Left cardiac atrium (tissue), 4 donors: ENCODE results near the gene VWA2. TPM values are rescaled to one million over a fixed set of nuclear protein-coding genes. Genes with fewer than 3 reads are reported as not detected.

Experiments used
- ATAC-seq, 2 donors: fragments of 200-7000 bp; cut with Tn5 transposase; one replicate each; pipeline ENCODE4 v1.9.1; 2020; ENCODE audit warnings: mild to moderate bottlenecking in 2 of 2, moderate library complexity in 2 of 2
- DNase-seq: peaks from one replicate; pipeline ENCODE4 v3.0.0-alpha.2; 2020
- intact Hi-C, 2 donors: fragments of 100-400 bp; cut with DNase I; formaldehyde crosslinking; loops; one replicate each; pipeline versions ENCODE4 v1.14.1 to v1.15.1; 2022 to 2023
- total RNA-seq, 2 donors: library from RNA; stranded (reverse); fragmentation: NEBNext Ultra II Directional; extraction: Animal tissue kit (Norgen Biotek cat#: 25700); gene quantifications; one replicate each; pipeline ENCODE4 v1.2.1, GENCODE V29; 2021
- donor health status: DM: no; HTN: yes; CAD: no.
- donor health status: DM: no; HTN: yes; CAD: no; lungs with severe emphysema.
- donor health status: DM: yes; HTN: yes; CAD: no.
- donor health status: Dilated cardiomyopathy.

VWA2 gene
- total RNA-seq, 2 donors from 2014 or later: 0.13 to 0.21 TPM

- ATAC-seq (no peak), DNase-seq (no peak)
- intact Hi-C loops: no loop called here
Measured at GRCh38 chr10:114272696-114273095, 33.6 kb downstream of the VWA2 start.

DNA sequence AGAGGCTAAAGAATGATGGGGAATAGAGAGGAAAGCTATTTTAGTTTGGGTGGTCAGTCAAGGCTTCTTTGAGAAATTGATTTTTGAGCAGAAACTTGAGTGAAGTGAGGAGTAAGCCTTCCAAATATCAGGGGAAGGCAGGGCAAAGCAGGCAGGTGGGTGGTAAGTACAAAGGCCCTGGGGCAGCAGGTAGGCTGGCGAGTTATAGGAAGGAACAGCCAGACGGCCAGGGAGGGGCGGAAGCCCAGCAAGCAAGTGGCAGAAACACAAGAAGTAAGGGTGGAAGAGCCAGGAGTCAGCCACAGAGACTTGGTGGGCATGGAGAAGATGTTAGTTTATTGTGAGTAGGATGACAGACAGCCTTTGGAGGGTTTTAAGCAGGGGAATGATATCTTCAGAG, 34.9 kb downstream of the VWA2 start:
- no peak for DNase-seq
- intact Hi-C loops: no loop called here
- ATAC-seq: no peak

GRCh38 chr10:114274616-114275453, 35.8 kb downstream of the VWA2 start:
- no peak for ATAC-seq
- intact Hi-C loops: no loop called here
- DNase-seq: no peak

DNA sequence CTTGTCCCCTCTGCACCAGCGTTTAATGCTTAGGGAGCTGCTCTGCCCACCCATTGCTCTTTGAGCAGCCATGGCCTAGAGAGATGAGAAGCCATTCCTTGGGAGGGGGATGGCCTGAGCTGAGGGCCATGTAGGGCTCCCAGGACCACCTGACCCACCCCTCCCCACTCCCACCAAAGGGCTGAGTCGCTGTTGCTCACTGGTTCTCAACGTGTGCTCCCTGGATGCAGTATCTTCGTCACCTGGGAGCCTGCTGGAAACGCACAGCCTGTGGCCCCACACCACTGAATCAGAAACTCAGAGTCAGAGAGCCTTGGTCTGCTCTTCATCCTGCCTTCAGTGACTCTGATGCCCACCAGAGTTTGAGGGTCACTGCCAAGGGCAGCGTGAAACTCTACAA, 37.0 kb downstream of the VWA2 start:
- ATAC-seq (no peak), DNase-seq (no peak)
- intact Hi-C loops: no loop called here

DNA sequence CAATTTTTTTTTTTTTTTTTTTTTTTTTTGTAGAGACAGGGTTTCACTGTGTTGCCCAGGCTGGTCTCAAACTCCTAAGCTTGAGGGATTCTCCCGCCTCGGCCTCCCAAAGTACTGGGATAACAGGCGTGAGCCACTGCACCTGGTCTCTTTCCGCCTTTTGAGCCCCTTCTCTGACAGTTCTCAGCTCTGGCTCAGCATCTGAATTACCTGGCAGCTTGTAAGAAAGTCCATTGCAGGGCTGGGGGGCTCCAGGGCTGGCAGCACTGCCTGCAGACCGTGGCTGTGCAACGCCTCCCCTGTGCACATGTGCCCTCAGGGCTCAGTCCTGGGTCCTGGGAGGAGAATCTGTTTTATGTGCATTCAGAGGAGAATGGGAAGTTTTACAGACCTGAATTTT, 37.6 kb downstream of the VWA2 start:
- DNase-seq (no peak), ATAC-seq (no peak)
- intact Hi-C loops: no loop called here

DNA sequence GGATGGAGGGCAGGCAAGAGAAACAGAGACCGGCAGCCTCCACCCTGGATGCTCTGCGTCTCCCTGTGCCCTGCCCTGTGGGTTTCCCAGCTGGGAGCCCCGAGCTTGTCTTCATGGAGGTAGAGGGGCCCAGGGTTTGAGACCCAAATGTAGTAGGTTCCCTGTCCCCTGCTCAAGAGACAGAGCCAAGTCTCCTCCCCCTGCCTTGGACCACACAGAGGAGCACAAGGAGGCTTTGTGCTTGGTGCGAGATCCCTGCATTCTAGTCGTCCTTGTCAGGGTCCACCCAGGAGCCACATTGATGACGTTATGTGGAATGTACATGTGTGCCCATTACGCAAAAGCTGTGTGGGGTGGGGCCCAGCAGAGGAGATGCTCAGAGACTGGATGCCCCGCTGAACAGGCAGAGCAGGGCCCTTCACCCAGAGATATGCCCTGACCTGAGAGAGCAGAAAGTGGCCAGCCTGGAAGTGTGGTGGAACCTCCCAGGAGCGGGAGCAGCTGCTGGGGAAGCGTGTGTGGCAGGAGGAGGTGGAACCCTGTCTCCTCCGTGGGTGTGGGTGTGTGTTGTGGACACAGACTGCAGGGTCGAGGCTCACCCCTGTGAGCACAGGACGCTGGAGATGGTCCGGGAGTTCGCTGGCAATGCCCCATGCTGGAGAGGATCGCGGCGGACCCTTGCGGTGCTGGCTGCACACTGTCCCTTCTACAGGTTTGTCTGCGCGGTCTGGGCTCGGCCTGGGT, 39.3 kb downstream of the VWA2 start:
- DNase-seq (no peak), ATAC-seq (no peak)
- intact Hi-C loops: no loop called here

GRCh38 chr10:114278884-114279191, 39.8 kb downstream of the VWA2 start:
- intact Hi-C loops: no loop called here
- no peak for ATAC-seq
- DNase-seq: no peak

DNA sequence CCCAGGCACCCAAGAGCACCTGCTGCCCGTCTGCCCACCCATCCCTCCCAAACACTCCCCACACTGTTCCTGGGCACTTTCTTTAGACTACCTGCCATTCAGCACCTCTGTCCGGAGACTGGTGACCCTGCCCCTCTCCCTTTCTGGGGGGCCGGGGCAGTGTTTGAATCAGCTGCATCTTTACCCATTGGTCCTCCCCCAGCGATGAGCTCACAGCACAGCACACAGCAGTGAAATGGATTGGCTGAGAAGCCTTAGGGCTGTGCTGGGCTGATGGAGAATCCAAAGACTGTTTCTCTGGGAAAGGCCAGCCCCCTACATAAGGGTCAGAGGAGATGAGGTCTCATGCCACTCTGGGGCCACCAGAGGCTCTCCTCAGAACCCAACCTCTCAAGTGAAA, 40.2 kb downstream of the VWA2 start:
- DNase-seq (no peak), ATAC-seq (no peak)
- intact Hi-C loops: no loop called here

- ATAC-seq (no peak), DNase-seq (no peak)
- intact Hi-C loops: no loop called here
Measured at GRCh38 chr10:114279901-114280644, 41.0 kb downstream of the VWA2 start.

DNA sequence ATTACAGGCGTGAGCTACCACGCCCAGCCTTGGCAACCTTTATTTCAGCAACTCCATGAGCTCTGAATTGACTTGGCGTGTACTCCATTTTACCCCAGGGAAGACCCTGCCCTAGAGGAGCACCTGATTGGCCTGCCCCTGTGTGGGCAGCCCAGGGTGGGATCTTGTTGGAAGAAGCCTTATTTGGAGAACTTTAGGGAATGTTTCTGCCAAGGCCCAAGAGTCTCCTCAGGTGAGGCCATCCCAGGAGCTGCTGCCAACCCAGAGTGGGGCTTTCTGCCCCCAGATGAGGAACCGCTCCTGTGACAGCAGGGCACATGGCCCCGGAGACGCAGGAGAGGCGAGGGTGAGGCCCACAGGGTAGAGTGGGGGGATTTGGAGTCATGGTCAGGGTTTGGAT, 42.0 kb downstream of the VWA2 start:
- ATAC-seq (no peak), DNase-seq (no peak)
- intact Hi-C loops: no loop called here

GRCh38 chr10:114281461-114281860, 42.4 kb downstream of the VWA2 start:
- ATAC-seq (no peak), DNase-seq (no peak)
- intact Hi-C loops: no loop called here

GRCh38 chr10:114282526-114282925, 43.5 kb downstream of the VWA2 start:
- no peak for ATAC-seq
- intact Hi-C loops: no loop called here
- no peak for DNase-seq

GRCh38 chr10:114283091-114283490, 44.0 kb downstream of the VWA2 start:
- no peak for DNase-seq
- no peak for ATAC-seq
- intact Hi-C loops: no loop called here

- intact Hi-C loops: no loop called here
- ATAC-seq: no peak
Measured at GRCh38 chr10:114283535-114284234, 44.6 kb downstream of the VWA2 start.

GRCh38 chr10:114284346-114285071, 45.5 kb downstream of the VWA2 start:
- DNase-seq (no peak), ATAC-seq (no peak)
- intact Hi-C loops: no loop called here

More at GRCh38 chr10:114283535-114284234, 44.6 kb downstream of the VWA2 start:
- no peak for DNase-seq

- intact Hi-C loops: no loop called here
- no peak for DNase-seq
- ATAC-seq: no peak
Measured at GRCh38 chr10:114285961-114286441, 46.9 kb downstream of the VWA2 start.

- intact Hi-C loops: no loop called here
- no peak for ATAC-seq
- no peak for DNase-seq
Measured at GRCh38 chr10:114286921-114287320, 47.9 kb downstream of the VWA2 start.

DNA sequence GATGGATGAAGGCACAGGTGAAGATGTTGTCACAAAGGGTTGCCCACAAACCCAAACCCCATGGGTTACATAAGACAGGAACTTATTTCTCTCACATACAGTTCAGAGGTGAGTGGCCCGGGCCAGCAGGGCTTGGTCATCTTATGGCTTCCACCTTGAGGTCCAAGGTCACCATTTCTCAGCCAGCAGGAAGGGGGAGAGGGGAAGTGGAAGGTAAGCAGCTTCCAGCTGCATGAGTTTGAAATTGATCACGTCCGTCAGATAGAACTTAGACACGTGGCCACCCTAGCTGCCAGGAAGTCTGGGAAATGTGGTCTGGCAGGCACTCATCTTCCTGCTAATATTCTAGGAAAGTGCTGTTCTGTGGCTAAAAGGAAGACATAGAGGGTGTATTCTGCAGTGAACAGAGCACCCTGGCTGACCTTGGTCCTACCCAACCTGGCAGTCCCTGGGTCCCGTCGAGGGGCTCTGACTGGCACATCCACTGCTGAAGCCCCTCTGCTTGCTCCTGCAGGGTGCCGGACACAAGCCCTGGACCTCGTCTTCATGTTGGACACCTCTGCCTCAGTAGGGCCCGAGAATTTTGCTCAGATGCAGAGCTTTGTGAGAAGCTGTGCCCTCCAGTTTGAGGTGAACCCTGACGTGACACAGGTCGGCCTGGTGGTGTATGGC, 49.5 kb downstream of the VWA2 start:
- intact Hi-C loops: no loop called here
- no peak for ATAC-seq
- DNase-seq: peak; percentile 22
